PC-9 (cell line): ENCODE results near the gene GNB3.

ENCODE experiments used
- EZH2 ChIP-seq: fragments of 200-600 bp; sonication (generic); IDR thresholded peaks from 2 replicates; pipeline ENCODE4 v1.8.0; 2017; ENCODE audit warnings: antibody characterized with exemption, low read depth
- TF ChIP-seq, protein P1 (sequence below): fragments of 200-600 bp; sonication (generic); conservative IDR thresholded peaks from 2 replicates; pipeline ENCODE4 v1.6.1; 2017; ENCODE audit warnings: mixed run types, antibody characterized with exemption, mild to moderate bottlenecking, moderate library complexity

DNA sequence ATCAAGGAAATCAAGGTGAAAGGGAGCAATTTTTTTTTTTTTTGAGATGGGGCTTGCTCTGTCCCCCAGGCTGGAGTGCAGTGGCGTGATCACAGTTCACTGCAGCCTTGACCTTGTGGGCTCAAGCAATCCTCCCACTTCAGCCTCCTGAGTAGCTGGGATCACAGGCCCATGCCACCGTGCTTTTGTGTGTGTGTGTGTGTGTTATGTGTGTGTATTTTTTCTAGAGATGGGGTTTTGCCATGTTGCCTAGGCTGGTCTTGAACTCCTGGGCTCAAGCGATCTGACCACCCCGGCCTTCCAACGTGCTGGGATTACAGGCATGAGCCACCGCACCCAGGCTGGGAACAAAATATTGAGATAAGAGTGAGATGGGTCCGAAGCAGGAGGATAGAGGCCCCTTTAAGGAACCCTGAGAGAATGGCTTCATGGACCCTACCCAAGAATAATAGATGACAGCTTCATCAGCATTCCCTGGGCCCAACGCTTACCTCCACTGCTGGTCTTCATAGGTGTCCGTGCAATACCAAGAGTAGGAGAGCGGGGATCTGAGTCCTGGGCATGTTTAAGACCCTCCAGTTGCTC, 9.3 kb downstream of the GNB3 start:
- TF ChIP-seq, protein P1, sequence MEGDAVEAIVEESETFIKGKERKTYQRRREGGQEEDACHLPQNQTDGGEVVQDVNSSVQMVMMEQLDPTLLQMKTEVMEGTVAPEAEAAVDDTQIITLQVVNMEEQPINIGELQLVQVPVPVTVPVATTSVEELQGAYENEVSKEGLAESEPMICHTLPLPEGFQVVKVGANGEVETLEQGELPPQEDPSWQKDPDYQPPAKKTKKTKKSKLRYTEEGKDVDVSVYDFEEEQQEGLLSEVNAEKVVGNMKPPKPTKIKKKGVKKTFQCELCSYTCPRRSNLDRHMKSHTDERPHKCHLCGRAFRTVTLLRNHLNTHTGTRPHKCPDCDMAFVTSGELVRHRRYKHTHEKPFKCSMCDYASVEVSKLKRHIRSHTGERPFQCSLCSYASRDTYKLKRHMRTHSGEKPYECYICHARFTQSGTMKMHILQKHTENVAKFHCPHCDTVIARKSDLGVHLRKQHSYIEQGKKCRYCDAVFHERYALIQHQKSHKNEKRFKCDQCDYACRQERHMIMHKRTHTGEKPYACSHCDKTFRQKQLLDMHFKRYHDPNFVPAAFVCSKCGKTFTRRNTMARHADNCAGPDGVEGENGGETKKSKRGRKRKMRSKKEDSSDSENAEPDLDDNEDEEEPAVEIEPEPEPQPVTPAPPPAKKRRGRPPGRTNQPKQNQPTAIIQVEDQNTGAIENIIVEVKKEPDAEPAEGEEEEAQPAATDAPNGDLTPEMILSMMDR = no peak
- TF ChIP-seq EZH2 = no peak
